Activated CD8-positive, alpha-beta T cell treated with anti-CD3 and anti-CD28 coated beads, Interleukin-2, amount 10 ng/mL, durations not matched to agents 7 days and 5 days (primary cell): ENCODE measurements around the gene RACGAP1. TPM values are rescaled to one million over a fixed set of nuclear protein-coding genes. Genes with fewer than 3 reads are reported as not detected.

ENCODE experiments used
- ATAC-seq: fragments of 150-1000 bp; cut with Tn5 transposase; one replicate; pipeline ENCODE4 v1.10.0; 2021; ENCODE audit warnings: moderate library complexity
- CTCF ChIA-PET: fragments of 350-600 bp; sonication (Branson Sonifier 250); formaldehyde crosslinking; loops from one replicate; lab custom pipeline; 2021; ENCODE audit warnings: antibody characterized with exemption; lab: Charles Lee
- POLR2A ChIA-PET: fragments of 350-600 bp; sonication (Branson Sonifier 250); formaldehyde crosslinking; loops from one replicate; lab custom pipeline; 2021; ENCODE audit warnings: antibody characterized with exemption; lab: Charles Lee
- DNase-seq: peaks from one replicate; pipeline ENCODE4 v3.0.0-alpha.2; 2020
- H3K27ac Mint-ChIP-seq: one replicate; pipeline ENCODE4 v1.8.0; 2021; ENCODE audit warnings: mild to moderate bottlenecking, mixed read lengths
- H3K27me3 Mint-ChIP-seq: one replicate; pipeline ENCODE4 v1.8.0; 2021; ENCODE audit warnings: low read depth, mixed read lengths
- H3K36me3 Mint-ChIP-seq: one replicate; pipeline ENCODE4 v1.8.0; 2021; ENCODE audit warnings: low read depth, mixed read lengths
- H3K4me1 Mint-ChIP-seq: one replicate; pipeline ENCODE4 v1.8.0; 2021; ENCODE audit warnings: low read depth, mixed read lengths
- H3K4me3 Mint-ChIP-seq: one replicate; pipeline ENCODE4 v1.8.0; 2021; ENCODE audit warnings: mild to moderate bottlenecking, mixed read lengths
- H3K9me3 Mint-ChIP-seq: one replicate; pipeline ENCODE4 v1.8.0; 2022; ENCODE audit warnings: mixed read lengths; ENCODE audit not compliant: insufficient read depth
- total RNA-seq, 2 experiments: library from RNA; stranded (reverse); gene quantifications; one replicate each; pipeline ENCODE4 v1.2.3, GENCODE V29; 2021

Gene RACGAP1
- total RNA-seq, 2 experiments from 2014 or later: 185 to 200 TPM

DNA sequence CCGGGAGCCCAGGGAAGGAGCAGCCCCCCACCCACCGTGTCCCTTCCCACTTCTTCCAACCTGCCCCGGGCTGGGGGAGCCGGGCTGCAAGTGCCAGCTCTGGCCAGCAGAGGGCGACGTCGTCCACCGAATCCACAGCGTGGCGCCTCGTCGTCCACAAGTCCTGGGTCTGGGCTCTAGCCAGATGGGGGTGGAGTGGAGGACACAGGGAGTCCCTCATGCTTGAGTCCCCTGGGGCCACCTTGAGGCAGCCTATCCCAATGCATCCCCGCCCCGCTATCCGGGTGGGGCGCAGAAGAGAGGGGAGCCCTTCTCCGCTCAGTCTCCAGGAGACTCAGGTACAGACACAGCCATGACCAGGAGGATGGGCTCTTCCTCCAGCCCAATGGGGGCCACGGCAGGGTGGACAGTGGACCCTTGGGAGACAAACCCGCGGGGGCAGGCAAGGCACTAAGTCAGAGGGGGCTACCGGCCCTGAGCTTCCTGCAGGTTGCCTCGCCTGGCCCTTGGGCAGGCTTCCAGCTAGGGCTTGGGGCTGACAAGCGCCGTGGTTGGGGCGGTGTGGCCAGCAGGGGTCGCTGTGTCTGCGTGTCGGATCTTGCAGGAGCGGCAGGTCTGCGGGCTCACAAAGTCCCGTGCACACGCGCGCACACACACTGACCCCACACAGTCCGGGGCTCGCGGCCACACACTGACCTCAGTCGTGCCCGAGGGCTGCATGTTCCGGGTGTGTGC, 58.1 kb downstream of the RACGAP1 start:
- peak overlapping the region; percentile 60 for H3K4me3 Mint-ChIP-seq
- no peaks in the 10 kb centered on the region for H3K36me3 Mint-ChIP-seq
- H3K4me1 Mint-ChIP-seq: peaks cover 5% of the 10 kb centered on the region
- ATAC-seq (peak; percentile 92), DNase-seq (peak; percentile 94)
- CTCF ChIA-PET: interaction anchor here (0.6 to 6.7 kb wide), 86 partner anchors 9 to 672 kb away, joined by 3 to 117 read pairs (median 6); partner anchors contain the start of genes AQP2, BCDIN3D, CERS5 and COX14
- no peaks in the 10 kb centered on the region for H3K9me3 Mint-ChIP-seq
- POLR2A ChIA-PET: interaction anchor here (0.6 to 1.4 kb wide), 2 partner anchors 58 to 200 kb away, joined by 3 to 4 read pairs; partner anchors contain the start of genes CERS5 and RACGAP1
- no peak overlapping the region for H3K27ac Mint-ChIP-seq
- peaks cover 36% of the 10 kb centered on the region for H3K27me3 Mint-ChIP-seq

DNA sequence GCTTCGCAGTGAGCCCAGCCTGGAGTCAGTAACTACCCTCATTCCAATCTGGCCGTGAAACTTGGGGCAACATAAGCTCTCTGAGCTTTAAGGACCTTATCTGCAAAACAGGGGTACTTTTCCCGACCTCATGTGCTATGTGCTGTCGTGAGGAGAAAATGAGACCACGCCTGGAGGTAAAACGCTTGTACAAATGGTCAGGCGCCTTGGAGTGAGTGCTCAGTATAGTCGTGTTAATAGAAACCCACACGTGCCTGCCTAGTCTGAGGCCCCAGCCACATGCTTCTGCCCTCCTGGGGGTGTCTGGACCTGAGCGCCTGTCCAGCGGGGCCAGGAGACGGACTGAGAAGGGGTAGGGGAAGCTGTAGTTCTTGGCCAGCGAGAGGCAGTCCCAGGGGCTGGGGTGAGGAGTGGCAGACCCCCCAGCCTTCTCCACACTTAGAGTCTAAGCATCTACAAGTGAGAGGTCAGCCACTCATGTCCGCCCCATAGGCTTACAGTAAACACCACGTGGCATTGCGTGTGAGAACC, 58.7 kb downstream of the RACGAP1 start:
- ChIA-PET CTCF (interaction anchor here (0.6 to 6.7 kb wide), 70 partner anchors 8 to 671 kb away, joined by 3 to 117 read pairs (median 6); partner anchors contain the start of genes AQP2, BCDIN3D, CERS5 and COX14), POLR2A (interaction anchor here (0.6 to 1.4 kb wide), 2 partner anchors 59 to 201 kb away, joined by 3 to 4 read pairs; partner anchors contain the start of genes CERS5 and RACGAP1)
- DNase-seq: no peak
- peaks cover 40% of the 10 kb centered on the region for H3K27me3 Mint-ChIP-seq
- H3K4me1 Mint-ChIP-seq: peaks cover 5% of the 10 kb centered on the region
- no peak overlapping the region for H3K27ac Mint-ChIP-seq
- H3K36me3 Mint-ChIP-seq: no peaks in the 10 kb centered on the region
- no peak overlapping the region for H3K4me3 Mint-ChIP-seq
- no peak for ATAC-seq
- H3K9me3 Mint-ChIP-seq: no peaks in the 10 kb centered on the region

DNA sequence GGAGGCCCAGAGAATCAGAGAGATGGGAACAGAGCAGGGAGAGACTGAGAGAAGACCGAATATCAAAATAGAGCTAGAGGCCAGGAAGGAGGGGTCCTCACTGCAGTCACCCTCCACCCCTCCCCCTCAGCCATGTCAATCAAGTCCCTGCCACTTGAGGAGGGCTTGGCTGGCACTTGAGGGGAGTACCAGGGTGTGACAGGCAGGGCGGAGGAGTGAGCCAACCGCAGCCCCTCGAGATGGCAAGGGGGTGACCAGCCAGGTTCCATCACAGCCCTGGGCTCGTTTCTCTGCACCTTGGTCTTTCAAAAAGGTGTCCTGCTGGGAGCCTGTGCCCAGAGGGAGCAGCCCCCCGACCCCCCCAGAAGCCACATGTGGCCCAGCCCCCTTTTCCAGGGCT, 59.5 kb downstream of the RACGAP1 start:
- ChIA-PET POLR2A (no interaction called here), CTCF (interaction anchor here (1.0 to 6.7 kb wide), 29 partner anchors 11 to 217 kb away, joined by 3 to 117 read pairs (median 12); partner anchors contain the start of genes COX14, RACGAP1 and SMARCD1)
- Mint-ChIP-seq H3K27ac (no peak overlapping the region), H3K36me3 (no peaks in the 10 kb centered on the region), H3K9me3 (no peaks in the 10 kb centered on the region), H3K4me3 (no peak overlapping the region), H3K27me3 (peaks cover 41% of the 10 kb centered on the region), H3K4me1 (peaks cover 5% of the 10 kb centered on the region)
- DNase-seq (no peak), ATAC-seq (no peak)

DNA sequence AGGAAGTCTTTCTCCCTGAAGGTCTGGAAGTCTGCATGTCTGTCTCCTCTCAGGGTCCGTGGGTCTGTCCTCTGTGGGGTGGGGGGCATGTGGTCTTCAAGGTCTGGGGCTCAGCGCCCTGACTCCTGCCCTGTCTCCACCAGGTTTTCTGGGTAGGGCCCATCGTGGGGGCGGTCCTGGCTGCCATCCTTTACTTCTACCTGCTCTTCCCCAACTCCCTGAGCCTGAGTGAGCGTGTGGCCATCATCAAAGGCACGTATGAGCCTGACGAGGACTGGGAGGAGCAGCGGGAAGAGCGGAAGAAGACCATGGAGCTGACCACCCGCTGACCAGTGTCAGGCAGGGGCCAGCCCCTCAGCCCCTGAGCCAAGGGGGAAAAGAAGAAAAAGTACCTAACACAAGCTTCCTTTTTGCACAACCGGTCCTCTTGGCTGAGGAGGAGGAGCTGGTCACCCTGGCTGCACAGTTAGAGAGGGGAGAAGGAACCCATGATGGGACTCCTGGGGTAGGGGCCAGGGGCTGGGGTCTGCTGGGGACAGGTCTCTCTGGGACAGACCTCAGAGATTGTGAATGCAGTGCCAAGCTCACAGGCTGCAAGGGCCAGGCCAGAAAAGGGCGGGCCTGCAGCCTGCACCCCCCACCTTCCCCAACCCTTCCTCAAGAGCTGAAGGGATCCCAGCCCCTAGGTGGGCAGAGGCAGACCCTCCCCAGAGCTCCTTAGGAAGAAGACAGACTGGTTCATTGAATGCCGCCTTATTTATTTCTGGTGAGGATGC, 60.3 kb downstream of the RACGAP1 start:
- peaks cover 10% of the 10 kb centered on the region for H3K4me1 Mint-ChIP-seq
- POLR2A ChIA-PET: no interaction called here
- ATAC-seq (no peak), DNase-seq (no peak)
- peaks cover 49% of the 10 kb centered on the region for H3K27me3 Mint-ChIP-seq
- no peak overlapping the region for H3K27ac Mint-ChIP-seq
- H3K9me3 Mint-ChIP-seq: no peaks in the 10 kb centered on the region
- no peaks in the 10 kb centered on the region for H3K36me3 Mint-ChIP-seq
- CTCF ChIA-PET: interaction anchor here (0.7 to 6.7 kb wide), 9 partner anchors 9 to 146 kb away, joined by 3 to 117 read pairs (median 22); partner anchors contain the start of genes COX14 and SMARCD1
- H3K4me3 Mint-ChIP-seq: no peak overlapping the region

DNA sequence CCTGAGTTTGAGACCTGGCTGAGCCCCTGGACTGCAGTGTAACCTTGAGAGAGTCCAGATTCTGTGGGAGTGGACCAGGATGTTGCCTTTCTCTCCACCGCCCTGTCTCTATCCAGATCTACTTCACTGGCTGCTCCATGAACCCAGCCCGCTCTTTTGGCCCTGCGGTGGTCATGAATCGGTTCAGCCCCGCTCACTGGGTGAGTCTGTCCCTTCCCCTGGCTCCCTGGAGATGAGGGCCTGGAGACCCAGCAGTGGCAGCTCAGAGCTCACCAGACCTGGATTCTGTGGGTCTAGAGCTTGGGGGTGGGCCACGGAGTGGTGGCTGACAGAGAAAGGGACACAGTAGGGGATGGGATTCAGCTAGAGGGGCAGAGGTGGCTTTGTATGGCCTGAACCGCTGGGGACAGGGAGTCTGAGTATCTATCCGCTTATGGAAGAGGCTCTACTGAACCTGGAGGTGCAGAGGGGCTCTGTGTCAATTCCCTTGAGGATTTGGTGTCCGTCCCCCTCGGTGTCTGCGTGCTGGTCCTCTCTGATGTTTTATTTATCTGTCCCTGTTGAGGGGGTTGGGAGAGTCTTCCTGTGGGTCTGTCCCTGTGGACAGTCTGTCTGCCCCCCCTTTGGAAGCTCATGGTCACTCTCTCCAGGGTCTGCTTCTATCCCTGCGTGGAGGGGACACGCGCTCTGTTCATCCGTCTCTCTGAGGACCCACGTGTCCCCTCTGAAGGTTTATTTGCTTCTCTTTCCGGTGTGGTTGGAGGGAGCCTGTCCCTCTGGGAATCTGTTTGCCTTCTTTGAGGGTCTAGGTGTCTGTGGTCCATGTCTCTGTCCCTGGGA, 61.1 kb downstream of the RACGAP1 start:
- H3K27me3 Mint-ChIP-seq: peaks cover 56% of the 10 kb centered on the region
- peaks cover 10% of the 10 kb centered on the region for H3K4me1 Mint-ChIP-seq
- ATAC-seq (no peak), DNase-seq (no peak)
- CTCF ChIA-PET: interaction anchor here (1.3 to 6.7 kb wide), 5 partner anchors 18 to 106 kb away, joined by 3 to 103 read pairs (median 7); no protein-coding TSS in a partner anchor
- H3K36me3 Mint-ChIP-seq: no peaks in the 10 kb centered on the region
- no peak overlapping the region for H3K27ac Mint-ChIP-seq
- H3K9me3 Mint-ChIP-seq: no peaks in the 10 kb centered on the region
- H3K4me3 Mint-ChIP-seq: no peak overlapping the region
- POLR2A ChIA-PET: no interaction called here

DNA sequence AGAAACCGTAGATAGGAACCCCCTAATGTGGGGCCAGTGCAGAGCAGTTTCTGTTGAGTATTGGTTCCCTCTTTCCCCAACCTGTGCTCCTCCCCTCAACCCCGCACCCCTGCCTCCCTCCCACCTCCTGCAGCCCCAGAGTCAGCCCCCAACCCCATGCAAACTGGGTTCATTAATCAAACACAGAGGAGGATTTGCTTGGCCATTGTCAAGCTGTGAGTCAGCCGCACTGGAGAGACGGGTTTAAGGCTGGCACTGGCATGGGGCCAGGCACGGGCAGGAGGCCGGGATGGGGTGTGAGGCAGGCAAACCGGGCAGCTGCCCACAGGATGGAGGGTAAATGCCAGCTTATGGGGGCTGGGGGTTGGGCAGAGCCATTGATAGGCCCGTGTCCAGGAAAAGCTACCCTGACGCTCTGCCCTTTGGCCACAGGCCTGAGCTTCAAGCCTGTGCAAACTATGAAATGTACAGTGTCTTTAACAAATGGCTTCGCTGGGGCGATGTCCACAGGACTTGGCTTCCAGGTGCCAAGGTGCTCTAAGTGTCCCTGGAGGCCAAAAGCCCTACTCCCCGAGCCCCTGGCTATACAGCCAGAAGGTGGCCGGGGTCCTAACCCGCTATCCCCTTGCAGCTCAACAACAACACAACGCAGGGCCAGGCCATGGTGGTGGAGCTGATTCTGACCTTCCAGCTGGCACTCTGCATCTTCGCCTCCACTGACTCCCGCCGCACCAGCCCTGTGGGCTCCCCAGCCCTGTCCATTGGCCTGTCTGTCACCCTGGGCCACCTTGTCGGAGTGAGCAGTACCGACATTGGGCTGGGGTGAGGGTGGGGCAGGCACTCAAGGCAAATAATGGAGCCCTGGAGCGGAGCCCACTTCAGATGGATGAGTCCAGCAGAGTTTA, 62.2 kb downstream of the RACGAP1 start:
- no peak for ATAC-seq
- Mint-ChIP-seq H3K4me3 (no peak overlapping the region), H3K27ac (no peak overlapping the region), H3K4me1 (peaks cover 10% of the 10 kb centered on the region), H3K27me3 (peaks cover 60% of the 10 kb centered on the region), H3K36me3 (no peaks in the 10 kb centered on the region), H3K9me3 (no peaks in the 10 kb centered on the region)
- ChIA-PET POLR2A (interaction anchor here (0.6 kb wide), 1 partner anchor 698 kb away, joined by 3 read pairs; no protein-coding TSS in a partner anchor), CTCF (interaction anchor here (1.3 to 1.7 kb wide), 3 partner anchors 17 to 107 kb away, joined by 3 to 7 read pairs (median 5); no protein-coding TSS in a partner anchor)
- no peak for DNase-seq

DNA sequence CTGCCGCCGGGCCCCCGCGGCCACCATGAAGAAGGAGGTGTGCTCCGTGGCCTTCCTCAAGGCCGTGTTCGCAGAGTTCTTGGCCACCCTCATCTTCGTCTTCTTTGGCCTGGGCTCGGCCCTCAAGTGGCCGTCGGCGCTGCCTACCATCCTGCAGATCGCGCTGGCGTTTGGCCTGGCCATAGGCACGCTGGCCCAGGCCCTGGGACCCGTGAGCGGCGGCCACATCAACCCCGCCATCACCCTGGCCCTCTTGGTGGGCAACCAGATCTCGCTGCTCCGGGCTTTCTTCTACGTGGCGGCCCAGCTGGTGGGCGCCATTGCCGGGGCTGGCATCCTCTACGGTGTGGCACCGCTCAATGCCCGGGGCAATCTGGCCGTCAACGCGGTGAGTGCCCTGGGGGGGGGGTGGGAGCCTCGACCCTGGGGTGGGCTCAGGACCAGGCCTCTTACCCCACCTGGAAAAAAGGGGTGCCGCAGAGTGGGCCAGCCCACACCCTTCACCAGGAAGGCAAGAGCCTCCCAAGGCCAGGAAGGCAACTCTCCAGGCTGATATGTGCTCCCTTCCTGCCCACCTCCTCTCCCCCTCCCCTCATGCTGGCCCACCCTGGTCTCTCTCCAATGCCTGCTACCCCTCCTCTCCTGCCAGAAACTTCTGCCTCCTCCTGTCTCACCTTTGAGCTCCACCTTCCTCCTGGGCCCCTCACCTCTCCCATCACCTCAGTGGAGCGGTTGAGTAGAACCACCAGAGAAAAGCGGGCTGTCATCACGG, 63.1 kb downstream of the RACGAP1 start:
- H3K27me3 Mint-ChIP-seq: peaks cover 69% of the 10 kb centered on the region
- peaks cover 9% of the 10 kb centered on the region for H3K4me1 Mint-ChIP-seq
- ATAC-seq: no peak
- ChIA-PET CTCF (interaction anchor here (1.3 to 1.7 kb wide), 3 partner anchors 16 to 108 kb away, joined by 3 to 7 read pairs (median 5); no protein-coding TSS in a partner anchor), POLR2A (interaction anchor here (0.6 kb wide), 1 partner anchor 697 kb away, joined by 3 read pairs; no protein-coding TSS in a partner anchor)
- H3K9me3 Mint-ChIP-seq: no peaks in the 10 kb centered on the region
- H3K27ac Mint-ChIP-seq: no peak overlapping the region
- no peak overlapping the region for H3K4me3 Mint-ChIP-seq
- no peaks in the 10 kb centered on the region for H3K36me3 Mint-ChIP-seq
- DNase-seq: no peak

DNA sequence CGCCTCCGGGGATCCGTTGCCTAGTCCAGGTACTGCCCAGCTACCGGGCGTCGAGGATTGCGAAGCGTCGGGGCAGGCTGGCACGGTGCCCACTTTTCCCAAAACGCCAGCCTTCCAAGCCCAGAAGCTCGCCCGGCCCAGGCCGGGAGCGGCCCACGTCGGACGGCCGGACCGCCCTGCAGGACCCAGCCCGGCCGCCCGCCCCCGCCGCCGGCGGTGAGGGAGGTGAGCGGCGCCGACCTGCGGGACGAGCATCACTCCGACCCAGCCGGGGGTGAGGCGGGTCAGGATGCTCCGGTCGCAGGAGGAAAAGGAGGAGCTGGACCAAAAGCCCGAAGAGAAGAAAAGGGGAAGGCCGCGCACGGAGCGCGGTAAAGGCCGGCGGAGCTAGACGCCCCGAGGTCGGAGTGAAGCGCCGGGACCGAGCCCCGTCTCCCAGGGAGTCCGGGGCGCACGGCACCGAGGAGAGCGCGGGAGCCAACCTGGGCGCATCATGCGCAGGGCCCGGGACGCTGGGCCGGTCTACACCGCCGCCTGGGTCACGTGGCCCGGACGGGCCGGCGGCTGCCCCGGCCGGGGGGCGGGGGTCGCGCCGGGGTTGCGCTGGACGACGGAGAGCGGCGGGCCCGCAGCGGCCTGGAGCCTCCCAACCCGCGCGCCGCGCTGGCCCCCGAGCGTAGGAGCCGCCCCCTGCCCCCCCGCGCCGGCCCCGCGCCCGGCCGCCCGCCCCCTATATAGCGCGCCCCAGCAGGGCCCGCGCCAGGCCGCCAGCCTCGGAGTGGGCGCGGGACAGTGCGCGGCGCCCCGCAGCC, 64.0 kb downstream of the RACGAP1 start, which contains the start of gene AQP5:
Gene AQP5, plus strand, starts transcription at position 762 of the 812 bp plus-strand sequence. CDS start 146 bp downstream, outside the sequence.
- H3K4me3 Mint-ChIP-seq: no peak within 1 kb of the TSS
- peak; percentile 47 for ATAC-seq
- no peaks in the 10 kb centered on the region for H3K9me3 Mint-ChIP-seq
- H3K36me3 Mint-ChIP-seq: no peaks in the 10 kb centered on the region
- CTCF ChIA-PET: interaction anchor here (1.3 kb wide), 1 partner anchor 15 kb away, joined by 3 read pairs; no protein-coding TSS in a partner anchor
- POLR2A ChIA-PET: interaction anchor here (0.6 kb wide), 1 partner anchor 63 kb away, joined by 3 read pairs; no protein-coding TSS in a partner anchor
- H3K27ac Mint-ChIP-seq: no peak within 1 kb of the TSS
- peaks cover 6% of the 10 kb centered on the region for H3K4me1 Mint-ChIP-seq
- no peak for DNase-seq
- peaks cover 77% of the 10 kb centered on the region for H3K27me3 Mint-ChIP-seq
